Measurements from ENCODE around the gene POLR2A. TPM values are rescaled to one million over a fixed set of nuclear protein-coding genes. Genes with fewer than 3 reads are reported as not detected.

The POLR2A gene
- total RNA-seq, 1 donor from 2014 or later = 32.7 TPM

GRCh38 chr17:7490144-7490543 is 6.0 kb downstream of the POLR2A start:
- Mint-ChIP-seq H3K9me3 (no peaks in the 10 kb centered on the region), H3K4me3 (no peak overlapping the region), H3K27me3 (ENCODE audit: insufficient read depth, low read depth) (peaks cover 6% of the 10 kb centered on the region), H3K27ac (no peak overlapping the region), H3K4me1 (peaks cover 44% of the 10 kb centered on the region), H3K36me3 (peaks cover 36% of the 10 kb centered on the region)
- Histone ChIP-seq H2AFZ (replicated peaks) (no peak overlapping the region), H3K36me3 (no peaks in the 10 kb centered on the region), H3K4me1 (peaks cover 26% of the 10 kb centered on the region), H4K20me1 (ENCODE audit: low read depth) (peaks cover 100% of the 10 kb centered on the region), H3K9ac (no peak overlapping the region), H3K27me3 (no peaks in the 10 kb centered on the region), H3K27ac (no peak overlapping the region), H3K79me2 (ENCODE audit: low read depth) (peaks cover 100% of the 10 kb centered on the region), H3F3A (ENCODE audit: low read depth) (peaks cover 22% of the 10 kb centered on the region), H3K4me3 (no peak overlapping the region), H3K9me3 (ENCODE audit: low read depth) (no peaks in the 10 kb centered on the region), H3K4me2 (no peak overlapping the region)
- TF ChIP-seq EZH2 (IDR thresholded peaks at IDR 0.05) (no peak), CTCF (IDR thresholded peaks at IDR 0.05) (no peak), EZH2phosphoT487 (IDR thresholded peaks at IDR 0.05) (no peak)
- no peak for DNase-seq (ENCODE audit: low spot score)

GRCh38 chr17:7491583-7491982 is 7.4 kb downstream of the POLR2A start:
- H3K27me3 Mint-ChIP-seq (ENCODE audit: insufficient read depth, low read depth) = peaks cover 7% of the 10 kb centered on the region
- H3K36me3 ChIP-seq = no peaks in the 10 kb centered on the region
- H3K36me3 Mint-ChIP-seq = peaks cover 40% of the 10 kb centered on the region

DNA sequence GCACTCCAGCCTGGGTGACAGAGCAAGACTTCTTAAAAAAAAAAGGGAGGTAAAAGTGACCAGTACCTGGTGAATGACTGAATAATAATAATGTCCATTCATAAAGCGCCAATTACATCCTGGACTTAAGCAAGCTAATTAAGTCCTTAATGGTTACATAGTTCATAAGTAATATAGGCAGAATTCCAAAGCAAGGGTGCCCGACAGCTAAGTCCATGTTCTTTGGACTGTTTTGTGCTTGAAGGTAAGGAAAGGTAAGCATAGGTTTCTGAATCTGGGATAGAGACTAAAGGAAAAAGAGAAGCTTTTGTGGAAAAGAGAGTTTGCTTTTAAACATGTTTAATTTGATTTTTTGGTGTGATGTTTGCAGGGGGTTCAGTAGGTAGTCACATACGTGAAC is 9.8 kb downstream of the POLR2A start:
- H3K27me3 ChIP-seq = no peaks in the 10 kb centered on the region
- H3F3A ChIP-seq (ENCODE audit: low read depth) = peaks cover 12% of the 10 kb centered on the region
- H2AFZ ChIP-seq (replicated peaks) = no peak overlapping the region
- no peak overlapping the region for H3K4me2 ChIP-seq
- no peak overlapping the region for H3K4me3 Mint-ChIP-seq
- TF ChIP-seq EZH2 (IDR thresholded peaks at IDR 0.05) = no peak
- TF ChIP-seq EZH2phosphoT487 (IDR thresholded peaks at IDR 0.05) = no peak
- no peak for TF ChIP-seq CTCF (IDR thresholded peaks at IDR 0.05)
- no peak overlapping the region for H3K9ac ChIP-seq
- peaks cover 20% of the 10 kb centered on the region for H3K4me1 Mint-ChIP-seq
- H3K9me3 ChIP-seq (ENCODE audit: low read depth) = no peaks in the 10 kb centered on the region
- H3K36me3 ChIP-seq = no peaks in the 10 kb centered on the region
- peaks cover 45% of the 10 kb centered on the region for H3K36me3 Mint-ChIP-seq
- peaks cover 9% of the 10 kb centered on the region for H3K27me3 Mint-ChIP-seq (ENCODE audit: insufficient read depth, low read depth)
- peaks cover 78% of the 10 kb centered on the region for H4K20me1 ChIP-seq (ENCODE audit: low read depth)
- H3K79me2 ChIP-seq (ENCODE audit: low read depth) = peaks cover 71% of the 10 kb centered on the region
- no peak for DNase-seq (ENCODE audit: low spot score)
- no peaks in the 10 kb centered on the region for H3K9me3 Mint-ChIP-seq
- H3K27ac ChIP-seq = no peak overlapping the region
- H3K4me3 ChIP-seq = no peak overlapping the region
- H3K4me1 ChIP-seq = peaks cover 10% of the 10 kb centered on the region
- H3K27ac Mint-ChIP-seq = no peak overlapping the region

More at GRCh38 chr17:7491583-7491982, 7.4 kb downstream of the POLR2A start:
- no peak overlapping the region for H3K4me3 ChIP-seq
- H3K4me1 Mint-ChIP-seq = peaks cover 33% of the 10 kb centered on the region
- peaks cover 20% of the 10 kb centered on the region for H3F3A ChIP-seq (ENCODE audit: low read depth)
- peaks cover 98% of the 10 kb centered on the region for H4K20me1 ChIP-seq (ENCODE audit: low read depth)
- H3K9me3 ChIP-seq (ENCODE audit: low read depth) = no peaks in the 10 kb centered on the region
- TF ChIP-seq EZH2phosphoT487 (IDR thresholded peaks at IDR 0.05) = no peak
- no peak for TF ChIP-seq CTCF (IDR thresholded peaks at IDR 0.05)
- TF ChIP-seq EZH2 (IDR thresholded peaks at IDR 0.05) = no peak
- no peak overlapping the region for H3K4me3 Mint-ChIP-seq
- peaks cover 21% of the 10 kb centered on the region for H3K4me1 ChIP-seq
- H3K9ac ChIP-seq = no peak overlapping the region
- DNase-seq (ENCODE audit: low spot score) = no peak
- no peak overlapping the region for H3K27ac ChIP-seq
- peaks cover 94% of the 10 kb centered on the region for H3K79me2 ChIP-seq (ENCODE audit: low read depth)
- H2AFZ ChIP-seq (replicated peaks) = no peak overlapping the region
- H3K27me3 ChIP-seq = no peaks in the 10 kb centered on the region
- no peak overlapping the region for H3K27ac Mint-ChIP-seq
- H3K9me3 Mint-ChIP-seq = no peaks in the 10 kb centered on the region
- H3K4me2 ChIP-seq = no peak overlapping the region

Measured in neural progenitor cell (in vitro differentiated cells).